ENCODE data around the gene UTP3.
"Not testable (repeated sequence)": the region's sequence is repeated elsewhere in the genome, so short reads cannot be mapped to it uniquely, and the experiment has no call there.

Gene UTP3

DNA sequence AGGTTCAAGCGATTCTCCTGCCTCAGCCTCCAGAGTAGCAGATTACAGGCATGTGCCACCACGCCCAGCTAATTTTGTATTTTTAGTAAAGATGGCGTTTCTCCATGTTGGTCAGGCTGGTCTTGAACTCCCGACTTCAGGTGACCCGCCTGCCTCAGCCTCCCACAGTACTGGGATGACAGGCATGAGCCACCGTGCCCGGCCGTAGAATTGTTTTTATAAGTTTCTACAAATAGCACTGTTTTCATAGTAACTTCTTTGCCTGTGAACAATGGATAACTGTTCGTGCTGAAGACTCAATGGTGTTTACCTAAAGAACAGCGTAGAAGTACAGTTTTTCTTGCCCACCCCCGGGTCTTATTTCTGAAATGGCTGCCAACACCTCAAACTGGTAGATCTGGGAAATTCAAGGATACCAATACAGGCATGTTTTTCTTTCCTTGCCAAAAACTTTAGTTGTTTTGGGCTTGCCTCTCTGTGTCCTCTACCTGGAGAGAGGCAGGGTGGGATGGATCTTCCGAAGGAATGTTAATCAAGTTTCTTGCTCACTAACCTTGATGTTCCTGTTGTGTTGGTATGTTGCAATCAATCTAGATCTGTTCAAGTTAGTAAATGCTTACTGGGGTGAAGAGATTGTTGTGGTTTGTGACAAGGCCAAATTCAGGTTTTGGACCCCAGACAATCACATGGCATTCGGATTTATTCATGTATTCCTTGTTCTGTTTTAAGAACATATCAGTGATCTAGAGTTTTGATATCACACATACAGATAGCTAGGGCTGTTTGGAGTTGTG is 30.7 kb downstream of the UTP3 start:
- Mint-ChIP-seq H3K4me3 (no peak overlapping the region), H3K4me1 (ENCODE audit: low read depth) (peaks cover 44% of the 10 kb centered on the region), H3K36me3 (ENCODE audit: low read depth) (no peaks in the 10 kb centered on the region), H3K27ac (no peak overlapping the region), H3K27me3 (no peaks in the 10 kb centered on the region), H3K9me3 (no peaks in the 10 kb centered on the region)
- DNase-seq, result no peak

DNA sequence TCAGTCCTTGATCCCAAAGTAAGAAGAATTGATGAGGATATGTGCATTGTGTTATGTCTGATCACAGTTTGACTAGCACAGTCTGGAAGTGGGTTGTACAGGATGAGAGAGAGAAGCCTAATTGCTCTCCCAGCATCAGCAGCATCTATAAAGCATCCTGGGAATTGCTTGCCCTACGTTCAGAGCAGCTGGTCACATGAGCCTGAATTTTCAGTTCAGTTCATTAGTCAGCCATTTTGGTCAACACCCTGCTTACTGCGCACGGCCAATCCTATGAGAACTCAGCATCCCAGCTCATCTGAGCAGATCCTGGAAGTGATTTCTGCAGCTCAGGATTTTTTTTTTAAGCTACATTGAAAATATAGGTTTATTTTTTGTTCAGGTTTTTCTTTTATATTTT is 33.4 kb downstream of the UTP3 start, which contains the start of gene RUFY3:
TSS of gene RUFY3 (plus strand) at position 218 of the 400 bp plus-strand sequence. CDS start 610 bp downstream, outside the sequence.
- DNase-seq, result no peak
- Mint-ChIP-seq H3K36me3 (ENCODE audit: low read depth) (no peaks in the 10 kb centered on the region), H3K4me3 (no peak within 1 kb of the TSS), H3K27ac (peak within 1 kb of the TSS; percentile 10), H3K9me3 (no peaks in the 10 kb centered on the region), H3K4me1 (ENCODE audit: low read depth) (peaks cover 28% of the 10 kb centered on the region), H3K27me3 (no peaks in the 10 kb centered on the region)

DNA sequence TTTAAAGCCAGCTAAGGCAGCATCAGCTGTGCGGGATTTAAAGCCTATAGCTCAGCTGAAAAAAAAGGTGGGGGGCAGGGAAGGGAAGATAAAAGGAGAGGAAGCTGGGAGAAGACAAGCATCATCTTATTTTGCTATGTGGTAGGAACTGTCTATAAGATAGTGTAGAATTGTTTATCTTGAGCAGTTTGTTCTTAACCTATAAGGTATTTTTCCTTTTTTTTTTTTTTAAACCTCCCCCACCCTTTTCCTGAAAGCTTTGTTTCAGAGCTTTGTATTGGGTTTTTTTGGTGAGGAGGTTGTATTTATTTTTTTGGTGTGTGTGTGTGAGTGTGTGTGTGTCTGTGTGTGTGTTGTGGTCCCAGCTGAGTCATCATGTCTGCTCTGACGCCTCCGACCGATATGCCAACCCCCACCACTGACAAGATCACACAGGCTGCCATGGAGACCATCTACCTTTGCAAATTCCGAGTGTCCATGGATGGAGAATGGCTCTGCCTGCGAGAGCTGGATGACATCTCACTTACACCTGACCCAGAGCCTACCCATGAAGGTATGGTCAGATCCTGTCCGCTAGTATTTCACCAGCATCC is 34.0 kb downstream of the UTP3 start:
- no peaks in the 10 kb centered on the region for H3K36me3 Mint-ChIP-seq (ENCODE audit: low read depth)
- H3K27me3 Mint-ChIP-seq, result no peaks in the 10 kb centered on the region
- H3K9me3 Mint-ChIP-seq, result no peaks in the 10 kb centered on the region
- H3K4me1 Mint-ChIP-seq (ENCODE audit: low read depth), result peaks cover 27% of the 10 kb centered on the region
- H3K4me3 Mint-ChIP-seq, result no peak overlapping the region
- H3K27ac Mint-ChIP-seq, result peak overlapping the region; percentile 10
- no peak for DNase-seq

DNA sequence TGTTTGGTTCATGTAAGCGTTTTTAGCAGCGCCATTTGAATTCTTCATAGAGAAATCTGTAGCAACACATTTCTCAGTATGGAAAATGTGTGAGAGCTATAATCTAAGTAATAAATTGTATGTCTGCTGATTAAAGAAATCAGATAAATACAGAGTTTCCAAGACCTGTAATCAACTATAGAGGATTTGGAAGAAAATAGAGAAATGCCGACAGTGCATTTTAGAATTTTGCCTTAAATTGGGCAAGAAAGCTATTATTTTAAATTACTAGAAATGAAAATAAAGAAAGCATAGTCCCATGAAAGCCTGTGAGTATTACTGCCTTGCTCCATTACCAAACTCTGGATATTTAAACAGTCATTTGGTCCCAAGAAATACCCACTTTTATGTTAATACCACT is 36.1 kb downstream of the UTP3 start:
- no peak overlapping the region for H3K4me3 Mint-ChIP-seq
- no peaks in the 10 kb centered on the region for H3K9me3 Mint-ChIP-seq
- no peaks in the 10 kb centered on the region for H3K36me3 Mint-ChIP-seq (ENCODE audit: low read depth)
- no peaks in the 10 kb centered on the region for H3K27me3 Mint-ChIP-seq
- no peak for DNase-seq
- H3K4me1 Mint-ChIP-seq (ENCODE audit: low read depth), result peaks cover 23% of the 10 kb centered on the region
- H3K27ac Mint-ChIP-seq, result no peak overlapping the region

- Mint-ChIP-seq H3K9me3 (no peaks in the 10 kb centered on the region), H3K36me3 (ENCODE audit: low read depth) (no peaks in the 10 kb centered on the region), H3K27ac (no peak overlapping the region), H3K27me3 (no peaks in the 10 kb centered on the region), H3K4me1 (ENCODE audit: low read depth) (peaks cover 20% of the 10 kb centered on the region), H3K4me3 (no peak overlapping the region)
- DNase-seq, result no peak
Measured at GRCh38 chr4:70725633-70726032, 37.3 kb downstream of the UTP3 start.

DNA sequence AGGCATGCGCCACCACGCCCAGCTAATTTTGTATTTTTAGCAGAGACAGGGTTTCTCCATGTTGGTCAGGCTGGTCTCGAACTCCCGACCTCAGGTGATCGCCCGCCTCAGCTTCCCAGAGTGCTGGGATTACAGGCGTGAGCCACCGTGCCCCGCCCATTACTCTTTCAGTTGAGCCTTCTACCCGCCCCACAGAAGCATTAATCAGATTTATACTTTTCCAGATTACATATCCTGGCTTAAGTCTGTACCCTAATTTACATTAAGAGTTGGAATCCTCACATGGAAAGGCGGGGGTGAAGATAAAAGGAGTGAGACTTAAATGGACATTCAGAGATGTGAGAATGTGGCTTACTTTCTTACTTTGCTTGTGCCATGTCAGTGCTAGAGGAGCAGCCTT is 38.2 kb downstream of the UTP3 start:
- H3K27me3 Mint-ChIP-seq, result not testable (repeated sequence)

DNA sequence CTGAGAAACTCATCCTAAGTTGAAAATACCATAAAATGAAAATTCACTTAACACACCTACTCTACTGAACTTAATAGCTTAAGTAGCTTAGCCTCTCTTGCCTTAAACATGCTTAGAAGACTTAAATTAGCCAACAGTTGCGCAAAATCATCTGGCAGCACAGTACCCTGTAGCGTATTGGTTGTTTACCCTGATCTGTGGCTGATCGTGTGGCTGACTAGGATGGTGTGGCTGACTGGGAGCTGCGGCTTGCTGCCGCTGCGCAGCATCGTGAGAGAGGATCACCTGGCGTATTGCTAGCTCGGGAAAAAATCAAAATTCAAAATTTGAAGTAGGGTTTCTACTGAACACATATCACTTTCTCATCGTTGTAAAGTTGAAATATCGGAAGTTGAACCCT is 39.8 kb downstream of the UTP3 start:
- no peaks in the 10 kb centered on the region for H3K36me3 Mint-ChIP-seq (ENCODE audit: low read depth)
- no peak overlapping the region for H3K27ac Mint-ChIP-seq
- H3K4me1 Mint-ChIP-seq (ENCODE audit: low read depth), result peaks cover 8% of the 10 kb centered on the region

More for the DNA sequence above, 38.2 kb downstream of the UTP3 start:
- H3K36me3 Mint-ChIP-seq (ENCODE audit: low read depth); H3K4me3 Mint-ChIP-seq; H3K9me3 Mint-ChIP-seq; H3K27ac Mint-ChIP-seq; DNase-seq: not testable (repeated sequence)
- H3K4me1 Mint-ChIP-seq (ENCODE audit: low read depth), result peaks cover 20% of the 10 kb centered on the region

GRCh38 chr4:70732878-70733277 is 44.5 kb downstream of the UTP3 start:
- H3K36me3 Mint-ChIP-seq (ENCODE audit: low read depth); DNase-seq; H3K27me3 Mint-ChIP-seq; H3K4me3 Mint-ChIP-seq; H3K9me3 Mint-ChIP-seq; H3K27ac Mint-ChIP-seq: not testable (repeated sequence)
- peaks cover 36% of the 10 kb centered on the region for H3K4me1 Mint-ChIP-seq (ENCODE audit: low read depth)

More for the DNA sequence above, 39.8 kb downstream of the UTP3 start:
- no peaks in the 10 kb centered on the region for H3K27me3 Mint-ChIP-seq
- no peak for DNase-seq
- H3K9me3 Mint-ChIP-seq, result no peaks in the 10 kb centered on the region
- no peak overlapping the region for H3K4me3 Mint-ChIP-seq

DNA sequence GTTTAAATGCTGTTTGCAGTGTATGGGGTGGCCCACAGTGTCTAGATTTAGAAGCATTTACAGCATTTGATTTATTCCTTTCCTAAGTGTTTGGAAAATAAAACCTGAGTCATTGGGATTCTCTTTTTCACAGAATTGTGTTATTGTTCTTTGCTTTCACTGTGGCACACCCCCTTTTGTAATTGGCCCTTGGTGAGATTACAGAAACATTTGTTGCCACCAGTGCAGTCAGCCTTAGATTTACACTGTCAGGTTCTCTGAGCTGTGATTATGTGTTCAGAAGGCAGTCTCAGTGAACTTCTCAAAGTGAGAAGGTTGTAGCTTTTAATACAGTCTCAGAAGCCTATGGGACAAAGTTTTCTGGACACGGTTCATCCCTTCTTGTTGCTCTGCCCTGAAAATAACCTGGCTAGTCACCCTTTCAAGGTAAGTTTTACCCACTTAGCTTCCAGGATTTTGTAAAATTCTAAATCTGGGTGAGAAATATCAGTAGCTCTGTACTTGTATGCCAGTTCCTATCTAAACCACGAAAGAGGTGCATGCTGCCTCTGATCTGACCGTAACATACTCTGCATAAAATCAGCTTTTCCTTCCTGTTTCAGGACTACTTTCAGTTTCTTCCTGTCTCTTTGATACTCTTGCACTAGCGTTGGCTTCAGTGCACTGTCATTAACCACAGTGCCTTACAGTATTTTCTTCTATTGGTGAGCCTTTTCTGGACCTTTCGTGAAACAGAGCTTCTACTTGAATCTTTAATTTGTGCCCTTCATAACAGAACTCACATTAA is 46.0 kb downstream of the UTP3 start:
- Mint-ChIP-seq H3K9me3 (no peaks in the 10 kb centered on the region), H3K4me3 (peak overlapping the region; percentile 70), H3K27me3 (no peaks in the 10 kb centered on the region), H3K4me1 (ENCODE audit: low read depth) (peaks cover 36% of the 10 kb centered on the region), H3K27ac (peak overlapping the region; percentile 83), H3K36me3 (ENCODE audit: low read depth) (no peaks in the 10 kb centered on the region)
- DNase-seq, result no peak

DNA sequence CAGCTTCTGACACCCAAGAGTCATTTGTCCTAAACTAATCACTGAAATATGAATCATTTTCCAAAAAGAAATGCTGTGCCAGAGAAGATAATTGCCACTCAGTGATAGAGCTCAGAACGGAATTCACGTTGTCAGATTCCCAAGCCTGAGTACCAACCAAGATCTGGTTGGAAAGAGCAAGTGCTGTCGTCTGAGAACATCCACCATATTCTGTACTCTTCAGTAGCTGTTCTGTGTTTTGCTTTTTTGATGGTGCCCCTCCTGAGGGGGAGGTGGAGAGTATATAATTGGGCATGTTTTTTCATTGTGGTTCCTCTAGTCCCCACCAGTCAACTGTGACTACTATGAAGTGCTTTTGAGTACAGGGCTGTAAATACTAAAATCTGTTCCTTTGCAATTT is 46.6 kb downstream of the UTP3 start:
- no peak for DNase-seq
- peak overlapping the region; percentile 70 for H3K4me3 Mint-ChIP-seq
- peaks cover 36% of the 10 kb centered on the region for H3K4me1 Mint-ChIP-seq (ENCODE audit: low read depth)
- H3K36me3 Mint-ChIP-seq (ENCODE audit: low read depth), result no peaks in the 10 kb centered on the region
- no peaks in the 10 kb centered on the region for H3K9me3 Mint-ChIP-seq
- H3K27me3 Mint-ChIP-seq, result no peaks in the 10 kb centered on the region
- peak overlapping the region; percentile 83 for H3K27ac Mint-ChIP-seq

GRCh38 chr4:70735915-70736314 is 47.6 kb downstream of the UTP3 start:
- Mint-ChIP-seq H3K4me1 (ENCODE audit: low read depth) (peaks cover 36% of the 10 kb centered on the region), H3K27ac (peak overlapping the region; percentile 72)
- peak; percentile 38 for DNase-seq

GRCh38 chr4:70737006-70737405 is 48.7 kb downstream of the UTP3 start:
- no peaks in the 10 kb centered on the region for H3K27me3 Mint-ChIP-seq
- no peak overlapping the region for H3K27ac Mint-ChIP-seq
- peaks cover 36% of the 10 kb centered on the region for H3K4me1 Mint-ChIP-seq (ENCODE audit: low read depth)
- no peak overlapping the region for H3K4me3 Mint-ChIP-seq
- no peak for DNase-seq
- no peaks in the 10 kb centered on the region for H3K36me3 Mint-ChIP-seq (ENCODE audit: low read depth)
- no peaks in the 10 kb centered on the region for H3K9me3 Mint-ChIP-seq

More at GRCh38 chr4:70735915-70736314, 47.6 kb downstream of the UTP3 start:
- H3K27me3 Mint-ChIP-seq; H3K9me3 Mint-ChIP-seq; H3K36me3 Mint-ChIP-seq (ENCODE audit: low read depth): not testable (repeated sequence)
- peak overlapping the region; percentile 8 for H3K4me3 Mint-ChIP-seq

DNA sequence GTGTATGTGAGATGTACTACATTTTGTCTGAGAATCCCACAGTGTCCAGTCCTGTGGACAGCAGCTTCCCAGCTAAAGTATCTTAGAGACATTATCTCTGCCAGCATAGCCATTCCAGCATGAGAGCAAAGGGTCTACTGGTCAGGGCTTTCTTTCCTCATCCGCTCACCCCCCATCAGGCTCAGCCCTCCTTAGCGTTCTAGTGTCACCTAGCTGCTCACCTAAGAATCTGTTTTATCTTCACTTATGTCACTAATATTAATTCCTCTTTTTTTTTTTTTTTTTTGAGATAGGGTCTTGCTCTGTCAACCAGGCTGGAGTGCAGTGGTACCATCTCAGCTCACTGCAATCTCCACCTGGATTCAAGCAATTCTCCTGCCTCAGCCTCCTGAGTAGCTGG is 49.1 kb downstream of the UTP3 start:
- Mint-ChIP-seq H3K4me1 (ENCODE audit: low read depth) (peaks cover 35% of the 10 kb centered on the region), H3K36me3 (ENCODE audit: low read depth) (no peaks in the 10 kb centered on the region), H3K9me3 (no peaks in the 10 kb centered on the region), H3K27ac (no peak overlapping the region), H3K27me3 (no peaks in the 10 kb centered on the region), H3K4me3 (no peak overlapping the region)
- no peak for DNase-seq

- H3K36me3 Mint-ChIP-seq (ENCODE audit: low read depth), result no peaks in the 10 kb centered on the region
- H3K4me3 Mint-ChIP-seq, result no peak overlapping the region
- H3K27me3 Mint-ChIP-seq, result no peaks in the 10 kb centered on the region
- no peak overlapping the region for H3K27ac Mint-ChIP-seq
- peaks cover 24% of the 10 kb centered on the region for H3K4me1 Mint-ChIP-seq (ENCODE audit: low read depth)
- no peak for DNase-seq
- H3K9me3 Mint-ChIP-seq, result no peaks in the 10 kb centered on the region
Measured at GRCh38 chr4:70739496-70740337, 51.4 kb downstream of the UTP3 start.
